ENCODE results near the gene TTC36.
A peak's percentile ranks its signal among the peaks of the same experiment; 100 is the strongest.
"Not testable (repeated sequence)": the region's sequence is repeated elsewhere in the genome, so short reads cannot be mapped to it uniquely, and the experiment has no call there.

TTC36 gene

GRCh38 chr11:118527109-118527508 lies at the start of gene TTC36:
Gene TTC36, plus strand, starts transcription at chr11:118527474. Its CDS starts 21 bp downstream, at chr11:118527495.
- no peak for DNase-seq (ENCODE audit: low read depth in 1 of 2, low spot score in 1 of 2)

GRCh38 chr11:118481238-118481637 lies 46.0 kb upstream of the TTC36 start:
- DNase-seq (ENCODE audit: low read depth in 1 of 2, low spot score in 1 of 2): not testable (repeated sequence)

- DNase-seq (ENCODE audit: low read depth in 1 of 2, low spot score in 1 of 2): no peak
These were observed 42.9 kb upstream of the TTC36 start for GRCh38 chr11:118484405-118484804.

GRCh38 chr11:118485273-118485672 lies 42.0 kb upstream of the TTC36 start:
- no peak for DNase-seq (ENCODE audit: low read depth in 1 of 2, low spot score in 1 of 2)

GRCh38 chr11:118488480-118489109 lies 38.7 kb upstream of the TTC36 start:
- DNase-seq (ENCODE audit: low read depth in 1 of 2, low spot score in 1 of 2): peak; percentile 61 to 67

GRCh38 chr11:118491041-118491440 lies 36.2 kb upstream of the TTC36 start:
- no peak for DNase-seq (ENCODE audit: low read depth in 1 of 2, low spot score in 1 of 2)

- no peak for DNase-seq (ENCODE audit: low read depth in 1 of 2, low spot score in 1 of 2)
These were observed 29.4 kb upstream of the TTC36 start for GRCh38 chr11:118497831-118498230.

GRCh38 chr11:118503216-118503615 lies 24.1 kb upstream of the TTC36 start:
- DNase-seq (ENCODE audit: low read depth in 1 of 2, low spot score in 1 of 2): no peak

GRCh38 chr11:118511601-118512000 lies 15.7 kb upstream of the TTC36 start:
- no peak for DNase-seq (ENCODE audit: low read depth in 1 of 2, low spot score in 1 of 2)

GRCh38 chr11:118514103-118514502 lies 13.2 kb upstream of the TTC36 start:
- DNase-seq (ENCODE audit: low read depth in 1 of 2, low spot score in 1 of 2): no peak

- DNase-seq (ENCODE audit: low read depth in 1 of 2, low spot score in 1 of 2): no peak
These were observed 7.7 kb upstream of the TTC36 start for GRCh38 chr11:118519549-118519948.

GRCh38 chr11:118521892-118522311 lies 5.4 kb upstream of the TTC36 start:
- no peak for DNase-seq (ENCODE audit: low read depth in 1 of 2, low spot score in 1 of 2)

GRCh38 chr11:118522571-118523072 lies 4.7 kb upstream of the TTC36 start:
- DNase-seq (ENCODE audit: low read depth in 1 of 2, low spot score in 1 of 2): no peak

- no peak for DNase-seq (ENCODE audit: low read depth in 1 of 2, low spot score in 1 of 2)
These were observed 2.9 kb upstream of the TTC36 start for GRCh38 chr11:118524356-118524755.

- no peak for DNase-seq (ENCODE audit: low read depth in 1 of 2, low spot score in 1 of 2)
These were observed 2.4 kb upstream of the TTC36 start for GRCh38 chr11:118524757-118525470.

GRCh38 chr11:118526688-118527087 lies 586 bp upstream of the TTC36 start:
- no peak for DNase-seq (ENCODE audit: low read depth in 1 of 2, low spot score in 1 of 2)

GRCh38 chr11:118528511-118528910 lies 1.2 kb downstream of the TTC36 start:
- no peak for DNase-seq (ENCODE audit: low read depth in 1 of 2, low spot score in 1 of 2)

GRCh38 chr11:118529584-118530175 lies 2.4 kb downstream of the TTC36 start:
- DNase-seq (ENCODE audit: low read depth in 1 of 2, low spot score in 1 of 2): no peak

GRCh38 chr11:118530180-118530682 lies 3.0 kb downstream of the TTC36 start:
- no peak for DNase-seq (ENCODE audit: low read depth in 1 of 2, low spot score in 1 of 2)

- DNase-seq (ENCODE audit: low read depth in 1 of 2, low spot score in 1 of 2): peak; percentile 46 to 59
These were observed 3.7 kb downstream of the TTC36 start, which contains the start of gene TMEM25 for GRCh38 chr11:118530683-118531596. Gene TMEM25, plus strand, starts transcription at chr11:118531192. Its CDS starts 610 bp downstream, at chr11:118531802.

- DNase-seq (ENCODE audit: low read depth in 1 of 2, low spot score in 1 of 2): no peak
These were observed 4.4 kb downstream of the TTC36 start for GRCh38 chr11:118531597-118532084.

Measured in activated T-helper 1 cell treated with anti-CD3 and anti-CD28 coated beads, Interleukin-2, amount 50 U/mL, for 16 hours (primary cell).